ENCODE data around the gene FRAT2.

FRAT2 gene

GRCh38 chr10:97323501-97323900, 11.0 kb downstream of the FRAT2 start:
- H3K79me2 ChIP-seq (ENCODE audit: insufficient read depth, low read length) = no peaks in the 10 kb centered on the region
- no peak overlapping the region for H3K9ac ChIP-seq (ENCODE audit: low read length)
- no peaks in the 10 kb centered on the region for H4K20me1 ChIP-seq (ENCODE audit: insufficient read depth, low read length)
- no peaks in the 10 kb centered on the region for H3F3A ChIP-seq (ENCODE audit: insufficient read depth, low read length)
- H3K4me2 ChIP-seq (ENCODE audit: low read length) = no peak overlapping the region
- no peak for TF ChIP-seq CTCF (IDR thresholded peaks at IDR 0.05; ENCODE audit: low read length)
- TF ChIP-seq EZH2 (IDR thresholded peaks at IDR 0.05; ENCODE audit: borderline replicate concordance, low read length) = no peak
- H3K9me3 ChIP-seq (ENCODE audit: low read length) = no peaks in the 10 kb centered on the region
- no peaks in the 10 kb centered on the region for H3K27me3 ChIP-seq (ENCODE audit: insufficient read depth, low read length)
- H2AFZ ChIP-seq (ENCODE audit: low read length) = no peak overlapping the region
- no peak overlapping the region for H3K4me3 ChIP-seq (ENCODE audit: low read depth, low read length, poor library complexity, severe bottlenecking)
- H3K36me3 ChIP-seq (ENCODE audit: insufficient read depth, low read length) = no peaks in the 10 kb centered on the region
- H3K9me2 ChIP-seq (ENCODE audit: low read depth, low read length) = no peaks in the 10 kb centered on the region
- H3K4me1 ChIP-seq (ENCODE audit: insufficient read depth, low read length, severe bottlenecking) = peaks cover 12% of the 10 kb centered on the region
- no peak overlapping the region for H3K27ac ChIP-seq (ENCODE audit: low read depth, low read length, poor library complexity, severe bottlenecking)

GRCh38 chr10:97321804-97322190, 12.7 kb downstream of the FRAT2 start:
- Histone ChIP-seq H3K9ac (ENCODE audit: low read length) (no peak overlapping the region), H3K9me2 (ENCODE audit: low read depth, low read length) (no peaks in the 10 kb centered on the region), H3K27ac (ENCODE audit: low read depth, low read length, poor library complexity, severe bottlenecking) (no peak overlapping the region), H3K9me3 (ENCODE audit: low read length) (no peaks in the 10 kb centered on the region), H3K4me2 (ENCODE audit: low read length) (no peak overlapping the region), H3K36me3 (ENCODE audit: insufficient read depth, low read length) (no peaks in the 10 kb centered on the region), H4K20me1 (ENCODE audit: insufficient read depth, low read length) (no peaks in the 10 kb centered on the region), H2AFZ (ENCODE audit: low read length) (no peak overlapping the region), H3K4me3 (ENCODE audit: low read depth, low read length, poor library complexity, severe bottlenecking) (no peak overlapping the region), H3K79me2 (ENCODE audit: insufficient read depth, low read length) (no peaks in the 10 kb centered on the region), H3K27me3 (ENCODE audit: insufficient read depth, low read length) (no peaks in the 10 kb centered on the region), H3F3A (ENCODE audit: insufficient read depth, low read length) (no peaks in the 10 kb centered on the region), H3K4me1 (ENCODE audit: insufficient read depth, low read length, severe bottlenecking) (peaks cover 12% of the 10 kb centered on the region)
- TF ChIP-seq EZH2 (IDR thresholded peaks at IDR 0.05; ENCODE audit: borderline replicate concordance, low read length) (no peak), CTCF (IDR thresholded peaks at IDR 0.05; ENCODE audit: low read length) (no peak)

GRCh38 chr10:97321032-97321803, 13.3 kb downstream of the FRAT2 start:
- TF ChIP-seq EZH2 (IDR thresholded peaks at IDR 0.05; ENCODE audit: borderline replicate concordance, low read length) = no peak
- H3F3A ChIP-seq (ENCODE audit: insufficient read depth, low read length) = no peaks in the 10 kb centered on the region
- H3K4me1 ChIP-seq (ENCODE audit: insufficient read depth, low read length, severe bottlenecking) = peaks cover 12% of the 10 kb centered on the region
- H3K27me3 ChIP-seq (ENCODE audit: insufficient read depth, low read length) = no peaks in the 10 kb centered on the region
- H3K36me3 ChIP-seq (ENCODE audit: insufficient read depth, low read length) = no peaks in the 10 kb centered on the region
- no peak overlapping the region for H3K4me3 ChIP-seq (ENCODE audit: low read depth, low read length, poor library complexity, severe bottlenecking)
- H3K9ac ChIP-seq (ENCODE audit: low read length) = no peak overlapping the region
- no peaks in the 10 kb centered on the region for H4K20me1 ChIP-seq (ENCODE audit: insufficient read depth, low read length)
- H2AFZ ChIP-seq (ENCODE audit: low read length) = no peak overlapping the region
- H3K9me3 ChIP-seq (ENCODE audit: low read length) = no peaks in the 10 kb centered on the region
- no peak overlapping the region for H3K4me2 ChIP-seq (ENCODE audit: low read length)
- H3K9me2 ChIP-seq (ENCODE audit: low read depth, low read length) = no peaks in the 10 kb centered on the region
- H3K27ac ChIP-seq (ENCODE audit: low read depth, low read length, poor library complexity, severe bottlenecking) = no peak overlapping the region
- H3K79me2 ChIP-seq (ENCODE audit: insufficient read depth, low read length) = no peaks in the 10 kb centered on the region
